ENCODE data around the gene TRIM72. TPM values are rescaled to one million over a fixed set of nuclear protein-coding genes. Genes with fewer than 3 reads are reported as not detected.
A peak's percentile ranks its signal among the peaks of the same experiment; 100 is the strongest.

Gene TRIM72
- total RNA-seq, 4 donors from 2014 or later = 76.7 to 101 (median 97.4) TPM

GRCh38 chr16:31177136-31177535 is 36.8 kb upstream of the TRIM72 start:
- intact Hi-C loops (cut with DNase I; ENCODE audit: low total_unique reads) (no loop called here), in situ Hi-C loops (cut with MboI; ENCODE audit: low sequenced_read_pairs in 4 of 4) (loop anchor here in 2 of 4 donors (25.0 kb wide), 1 partner anchor 685 kb away; the partner anchor contains the start of gene ZNF267 (in 2 of the 2))
- no peaks in the 10 kb centered on the region for H3K9me3 ChIP-seq
- H3K27ac ChIP-seq = no peak overlapping the region
- H3K36me3 ChIP-seq = no peaks in the 10 kb centered on the region
- peaks cover 17 to 21% of the 10 kb centered on the region in 2 donors for H3K4me1 ChIP-seq
- ATAC-seq = no peak
- no peak for DNase-seq
- no peaks in the 10 kb centered on the region for H3K27me3 ChIP-seq
- no peak for TF ChIP-seq POLR2A (IDR thresholded peaks at IDR 0.05)
- TF ChIP-seq CTCF (IDR thresholded peaks at IDR 0.05 in 4 of 5, conservative IDR thresholded peaks at IDR 0.05 in 1 of 5) = no peak
- no peak overlapping the region for H3K4me3 ChIP-seq

- ATAC-seq (no peak), DNase-seq (no peak)
- TF ChIP-seq POLR2A (IDR thresholded peaks at IDR 0.05) (no peak), CTCF (IDR thresholded peaks at IDR 0.05 in 4 of 5, conservative IDR thresholded peaks at IDR 0.05 in 1 of 5) (no peak)
- Histone ChIP-seq H3K27me3 (no peaks in the 10 kb centered on the region), H3K4me1 (peaks cover 37 to 42% of the 10 kb centered on the region in 2 donors), H3K27ac (peak overlapping the region; percentile 94 to 100 (median 96)), H3K36me3 (peaks cover 0 to 21% of the 10 kb centered on the region in 2 donors), H3K9me3 (no peaks in the 10 kb centered on the region), H3K4me3 (peak overlapping the region; percentile 77 to 100 (median 86))
- intact Hi-C loops (cut with DNase I; ENCODE audit: low total_unique reads) (loop anchor here (1.0 to 2.0 kb wide), 4 partner anchors 35 to 248 kb away; partner anchors contain the start of genes TRIM72, ZNF646 and ZNF668), in situ Hi-C loops (cut with MboI; ENCODE audit: low sequenced_read_pairs in 4 of 4) (loop anchor here in 2 of 4 donors (25.0 kb wide), 1 partner anchor 683 kb away; the partner anchor contains the start of gene ZNF267 (in 2 of the 2))
These were observed 34.6 kb upstream of the TRIM72 start for GRCh38 chr16:31179219-31179746.

DNA sequence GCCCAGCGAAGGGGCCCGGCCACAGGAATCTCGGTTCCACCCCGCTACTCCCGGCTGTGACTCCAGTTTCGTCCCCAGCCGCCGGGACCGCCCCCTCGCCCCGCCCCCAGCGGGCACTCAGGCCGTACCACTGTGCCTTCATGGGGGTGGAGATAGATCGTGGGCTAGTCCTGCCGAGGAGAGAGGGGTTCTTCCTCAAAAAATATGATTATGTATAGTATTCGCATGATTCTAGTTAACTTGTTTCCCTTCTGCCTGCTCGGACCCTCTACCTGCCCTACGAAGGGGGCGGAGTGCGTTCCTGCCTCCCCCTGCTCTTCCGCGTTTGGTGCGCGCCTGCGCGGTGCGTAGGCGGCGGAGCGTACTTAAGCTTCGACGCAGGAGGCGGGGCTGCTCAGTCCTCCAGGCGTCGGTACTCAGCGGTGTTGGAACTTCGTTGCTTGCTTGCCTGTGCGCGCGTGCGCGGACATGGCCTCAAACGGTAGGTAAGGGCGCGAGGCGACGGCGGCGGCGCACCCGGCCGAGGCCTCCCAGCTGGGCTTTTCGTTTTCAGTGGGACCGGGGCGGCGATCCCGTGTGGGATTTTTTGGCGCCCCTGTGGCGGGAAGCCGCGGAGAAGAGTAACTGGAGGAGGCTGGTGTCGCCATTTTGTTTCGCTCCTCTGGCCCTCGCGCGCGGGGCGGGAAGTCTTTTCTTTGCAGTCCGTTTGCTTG is 34.0 kb upstream of the TRIM72 start, which contains the start of gene FUS:
Gene FUS (plus strand): TSS at position 393 of the 713 bp plus-strand sequence. CDS start 76 bp downstream, at position 469.
- H3K36me3 ChIP-seq = peaks cover 0 to 27% of the 10 kb centered on the region in 2 donors
- intact Hi-C loops (cut with DNase I; ENCODE audit: low total_unique reads) = loop anchor here (1.0 to 5.0 kb wide), 6 partner anchors 34 to 433 kb away; partner anchors contain the start of genes PHKG2, TRIM72, ZNF646 and ZNF668
- peaks cover 37 to 42% of the 10 kb centered on the region in 2 donors for H3K4me1 ChIP-seq
- peak within 1 kb of the TSS; percentile 77 to 100 (median 86) for H3K4me3 ChIP-seq
- peak within 1 kb of the TSS; percentile 94 to 100 (median 96) for H3K27ac ChIP-seq
- in situ Hi-C loops (cut with MboI; ENCODE audit: low sequenced_read_pairs in 4 of 4) = loop anchor here in 2 of 4 donors (10.0 to 25.0 kb wide), 2 partner anchors 265 to 682 kb away; partner anchors contain the start of genes ZNF267 (in 2 of the 2) and ZNF843 (in 1 of the 2)
- TF ChIP-seq CTCF (IDR thresholded peaks at IDR 0.05 in 4 of 5, conservative IDR thresholded peaks at IDR 0.05 in 1 of 5) (peak in 1 of 5 experiments; percentile 28), POLR2A (IDR thresholded peaks at IDR 0.05) (peak; percentile 98 to 99)
- no peaks in the 10 kb centered on the region for H3K9me3 ChIP-seq
- DNase-seq (peak; percentile 83 to 87), ATAC-seq (peak; percentile 83)
- H3K27me3 ChIP-seq = no peaks in the 10 kb centered on the region

- no peaks in the 10 kb centered on the region for H3K27me3 ChIP-seq
- in situ Hi-C loops (cut with MboI; ENCODE audit: low sequenced_read_pairs in 4 of 4) (loop anchor here in 2 of 4 donors (10.0 to 25.0 kb wide), 2 partner anchors 264 to 681 kb away; partner anchors contain the start of genes ZNF267 (in 2 of the 2) and ZNF843 (in 1 of the 2)), intact Hi-C loops (cut with DNase I; ENCODE audit: low total_unique reads) (loop anchor here (1.0 to 5.0 kb wide), 3 partner anchors 148 to 434 kb away; partner anchors contain the start of genes PHKG2 and STX4)
- peaks cover 0 to 41% of the 10 kb centered on the region in 2 donors for H3K36me3 ChIP-seq
- TF ChIP-seq POLR2A (IDR thresholded peaks at IDR 0.05) = no peak
- no peak for TF ChIP-seq CTCF (IDR thresholded peaks at IDR 0.05 in 4 of 5, conservative IDR thresholded peaks at IDR 0.05 in 1 of 5)
- DNase-seq (no peak), ATAC-seq (no peak)
- no peaks in the 10 kb centered on the region for H3K9me3 ChIP-seq
- H3K4me3 ChIP-seq = peak overlapping the region; percentile 77 to 100 (median 86)
- peak overlapping the region; percentile 94 to 100 (median 96) for H3K27ac ChIP-seq
- H3K4me1 ChIP-seq = peaks cover 37 to 42% of the 10 kb centered on the region in 2 donors
These were observed 32.7 kb upstream of the TRIM72 start for GRCh38 chr16:31181102-31181830.

All from gastrocnemius medialis (tissue), 4 donors.